GM12878 (cell line): ENCODE measurements around the gene DDX55. TPM values are rescaled to one million over a fixed set of nuclear protein-coding genes. Genes with fewer than 3 reads are reported as not detected.

ENCODE experiments used
- ATAC-seq: fragments of 200-7000 bp; cut with Tn5 transposase; 3 replicates; pipeline ENCODE4 v1.9.1; 2020; ENCODE audit warnings: mild to moderate bottlenecking, moderate library complexity
- BruUV-seq: library from RNA; stranded (reverse); fragments of 400-500 nt; replicated peaks from 2 replicates; lab custom pipeline; 2021; lab: Mats Ljungman, UMichigan
- CTCF ChIA-PET: fragments of 300-600 bp; sonication (Branson Sonifier 250); formaldehyde crosslinking; extraction: SDS; loops from one replicate; lab custom pipeline; 2021; ENCODE audit warnings: inconsistent platforms; lab: Yijun Ruan, JAX
- POLR2A ChIA-PET: fragments of 350-600 bp; formaldehyde crosslinking; extraction: SDS; loops from one replicate; lab custom pipeline; 2021; ENCODE audit warnings: inconsistent platforms; lab: Charles Lee
- RAD21 ChIA-PET: fragments of 300-600 bp; sonication (Branson Sonifier 250); formaldehyde crosslinking; loops from one replicate; lab custom pipeline; 2023; ENCODE audit warnings: antibody characterized with exemption; ENCODE audit not compliant: unreplicated experiment; lab: Charles Lee
- SMC1A ChIA-PET: fragments of 300-600 bp; sonication (Branson Sonifier 250); formaldehyde crosslinking; loops from one replicate; lab custom pipeline; 2023; ENCODE audit not compliant: unreplicated experiment, uncharacterized antibody; lab: Charles Lee
- DNase-seq: peaks from one replicate; pipeline ENCODE4 v3.0.0-alpha.2; 2011; ENCODE audit warnings: low read depth, low spot score
- FAIRE-seq: peaks from 3 replicates; lab custom pipeline; 2011; peaks lifted over from hg19 to GRCh38; lab: Jason Lieb, UNC
- H2AFZ ChIP-seq: 2 replicates; pipeline ENCODE4 v1.6.0; 2011; ENCODE audit warnings: low read depth, low read length, control low read depth; ENCODE audit not compliant: control insufficient read depth
- H3K27ac ChIP-seq: 2 replicates; pipeline ENCODE4 v1.5.1; 2011; ENCODE audit warnings: control low read depth; ENCODE audit not compliant: control insufficient read depth, insufficient read depth
- H3K27me3 ChIP-seq, 2 experiments: replicated peaks in 1 of 2; 2 replicates each; pipeline versions ENCODE4 v1.6.0 to v1.6.1; 2011; ENCODE audit warnings: low read length in 1 of 2; ENCODE audit not compliant: control insufficient read depth in 2 of 2, insufficient read depth in 2 of 2
- H3K36me3 ChIP-seq, 2 experiments: 2 replicates each; pipeline ENCODE4 v1.5.1; 2011; ENCODE audit warnings: low read length in 1 of 2; ENCODE audit not compliant: control insufficient read depth in 2 of 2, insufficient read depth in 2 of 2
- H3K4me1 ChIP-seq: 2 replicates; pipeline ENCODE4 v1.6.1; 2011; ENCODE audit warnings: mild to moderate bottlenecking, low read length, moderate library complexity, mixed read lengths; ENCODE audit not compliant: control insufficient read depth, insufficient read depth
- H3K4me2 ChIP-seq: 2 replicates; pipeline ENCODE4 v1.6.0; 2011; ENCODE audit warnings: control low read depth; ENCODE audit not compliant: control insufficient read depth, insufficient read depth
- H3K4me3 ChIP-seq: fragments of 200-600 bp; sonication (generic); 2 replicates; pipeline ENCODE4 v1.5.1; 2016
- H3K79me2 ChIP-seq: 2 replicates; pipeline ENCODE4 v1.6.0; 2011; ENCODE audit warnings: low read length; ENCODE audit not compliant: control insufficient read depth, insufficient read depth
- H3K9ac ChIP-seq: 2 replicates; pipeline ENCODE4 v1.8.0; 2011; ENCODE audit warnings: low read length, control low read depth, mixed read lengths; ENCODE audit not compliant: control insufficient read depth, insufficient read depth
- H3K9me3 ChIP-seq: replicated peaks from 3 replicates; pipeline ENCODE4 v1.5.1; 2011; ENCODE audit warnings: mild to moderate bottlenecking, low read length; ENCODE audit not compliant: control insufficient read depth, insufficient read depth
- H4K20me1 ChIP-seq: 2 replicates; pipeline ENCODE4 v1.6.0; 2011; ENCODE audit not compliant: control insufficient read depth, insufficient read depth
- BCL3 ChIP-seq: IDR thresholded peaks from 2 replicates; pipeline ENCODE4 v1.6.1; 2011; ENCODE audit warnings: borderline replicate concordance, low read depth, mild to moderate bottlenecking, moderate library complexity, low read length; ENCODE audit not compliant: insufficient read depth, poor library complexity, severe bottlenecking
- HDAC2 ChIP-seq: fragments of 200-600 bp; sonication (generic); IDR thresholded peaks from 2 replicates; pipeline ENCODE4 v1.6.1; 2017
- NFIC ChIP-seq: IDR thresholded peaks from 2 replicates; pipeline ENCODE4 v1.6.1; 2012; ENCODE audit warnings: low read depth, mild to moderate bottlenecking, inconsistent platforms, low read length, moderate library complexity
- REST ChIP-seq: IDR thresholded peaks from 2 replicates; pipeline ENCODE4 v1.6.1; 2012; ENCODE audit warnings: mild to moderate bottlenecking, low read depth, low read length
- TCF12 ChIP-seq: IDR thresholded peaks from 2 replicates; pipeline ENCODE4 v1.6.1; 2011; ENCODE audit warnings: low read depth, mild to moderate bottlenecking, low read length
- ZBTB4 ChIP-seq: fragments of 450-650 bp; formaldehyde crosslinking; IDR thresholded peaks from 2 replicates; pipeline ENCODE4 v1.4.0; 2022; ENCODE audit warnings: mild to moderate bottlenecking, moderate library complexity
- ZNF24 ChIP-seq: fragments of 450-650 bp; IDR thresholded peaks from 2 replicates; pipeline ENCODE4 v1.6.1; 2017; ENCODE audit warnings: antibody characterized with exemption, mild to moderate bottlenecking
- WGBS: methylation state at CpG from one replicate; pipeline ENCODE4 v1.1.6; 2016; ENCODE audit warnings: low lambda C conversion rate; ENCODE audit not compliant: insufficient replicate concordance, insufficient coverage; ENCODE audit errors: missing lambda C conversion rate; 5-methylcytosine and 5-hydroxymethylcytosine counted together
- in situ Hi-C: fragments of 300-500 bp; cut with MboI; formaldehyde crosslinking; loops from 9 replicates; pipeline ENCODE4 v1.14.3; 2018; ENCODE audit warnings: mixed read lengths
- intact Hi-C: fragments of 100-400 bp; cut with micrococcal nuclease; formaldehyde crosslinking; loops from one replicate; pipeline ENCODE4 v1.14.2; 2022; ENCODE audit not compliant: unreplicated experiment
- polyA plus RNA-seq, 11 experiments: library from polyadenylated mRNA; depleted of rRNA in 4 of 11; unstranded in 6 of 11; stranded (reverse) in 5 of 11; fragments of >200 nt; fragmentation: Nextera tagmentation in 4 of 11; fragmentation: Illumina TruSeq in 1 of 11; extraction: Ambion mirVana in 4 of 11; extraction: Trizol in 1 of 11; gene quantifications; 1 replicate in 1 of 11; 2 replicates in 10 of 11; pipeline versions ENCODE4 v1.2.1 to v1.2.3, GENCODE V29; 2011 to 2016; ENCODE audit warnings: inconsistent platforms in 2 of 11, missing spikeins in 2 of 11, low read depth in 1 of 11
- total RNA-seq, 4 experiments: library from RNA; depleted of rRNA in 3 of 4; stranded (reverse); fragments of >200 nt in 3 of 4; fragmentation: Illumina TruSeq in 1 of 4; extraction: Trizol in 1 of 4; gene quantifications; 2 replicates each; pipeline versions ENCODE4 v1.2.1 to v1.2.3, GENCODE V29; 2013 to 2021
- TF ChIP-seq, protein P1 (sequence below): IDR thresholded peaks from 2 replicates; pipeline ENCODE4 v1.6.1; 2011; ENCODE audit warnings: low read depth, mild to moderate bottlenecking, low read length, moderate library complexity, borderline replicate concordance; ENCODE audit errors: extremely low read depth

The DDX55 gene
- total and polyA plus RNA-seq, 10 of the 15 experiments (the other 5 are each of a cell fraction or from before 2014, with no cell fraction given): 4.5 to 42.4 (median 33.4) TPM

GRCh38 chr12:123597100-123597499 is 4.8 kb upstream of the DDX55 start:
- no peak for ATAC-seq
- Histone ChIP-seq H3K4me2 (no peak overlapping the region), H2AFZ (no peak overlapping the region), H4K20me1 (no peaks in the 10 kb centered on the region), H3K4me3 (no peak overlapping the region), H3K36me3 (peaks cover 3 to 14% of the 10 kb centered on the region in 2 experiments), H3K27me3 (no peaks in the 10 kb centered on the region), H3K9me3 (no peaks in the 10 kb centered on the region), H3K4me1 (peaks cover 4% of the 10 kb centered on the region; the same call in 1 of the 2 replicates), H3K79me2 (peaks cover 22% of the 10 kb centered on the region), H3K9ac (no peak overlapping the region), H3K27ac (no peak overlapping the region)
- RAD21 ChIA-PET: no interaction called here
- TSS peak; percentile 60 for BruUV-seq
- CTCF ChIA-PET: interaction anchor here (1.1 to 1.2 kb wide), 2 partner anchors 13 to 22 kb away, joined by 3 read pairs; partner anchors contain the start of gene TMED2
- 93% methylated on average over 3 of the region's 3 CpGs for WGBS
- FAIRE-seq: no peak
- POLR2A ChIA-PET: no interaction called here
- intact Hi-C loops: no loop called here
- SMC1A ChIA-PET: no interaction called here
- no peak for DNase-seq
- TF ChIP-seq ZBTB4 (CRISPR knock-in tag) (no peak), BCL3 (no peak), ZNF24 (no peak), NFIC (no peak), REST (no peak), HDAC2 (no peak), TCF12 (no peak)
- TF ChIP-seq, protein P1, sequence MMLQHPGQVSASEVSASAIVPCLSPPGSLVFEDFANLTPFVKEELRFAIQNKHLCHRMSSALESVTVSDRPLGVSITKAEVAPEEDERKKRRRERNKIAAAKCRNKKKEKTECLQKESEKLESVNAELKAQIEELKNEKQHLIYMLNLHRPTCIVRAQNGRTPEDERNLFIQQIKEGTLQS: no peak
- in situ Hi-C loops: no loop called here
